HepG2 (cell line): ENCODE data around the gene BCLAF1. TPM values are rescaled to one million over a fixed set of nuclear protein-coding genes. Genes with fewer than 3 reads are reported as not detected.

Source experiments
- ARID5B ChIP-seq: IDR thresholded peaks from 2 replicates; pipeline ENCODE4 v1.4.0; 2020; ENCODE audit warnings: mild to moderate bottlenecking, missing genetic modification reagents
- ASH2L ChIP-seq: fragments of 300-600, 200-600 bp; sonication (generic); IDR thresholded peaks from 2 replicates; pipeline ENCODE4 v1.7.0; 2017; ENCODE audit warnings: low read depth, mild to moderate bottlenecking, moderate library complexity, mixed read lengths, low read length; ENCODE audit not compliant: insufficient read length
- DRAP1 ChIP-seq: IDR thresholded peaks from 2 replicates; pipeline ENCODE4 v1.6.1; 2016; ENCODE audit warnings: missing genetic modification reagents, missing compliant biosample characterization
- FOSL2 ChIP-seq: sonication (generic); formaldehyde crosslinking; IDR thresholded peaks from 2 replicates; pipeline ENCODE4 v1.4.0; 2020; ENCODE audit warnings: missing genetic modification reagents
- FOXA3 ChIP-seq: IDR thresholded peaks from 2 replicates; pipeline ENCODE4 v1.6.1; 2016; ENCODE audit warnings: missing genetic modification reagents, missing compliant biosample characterization
- HIVEP1 ChIP-seq: sonication (generic); formaldehyde crosslinking; IDR thresholded peaks from 2 replicates; pipeline ENCODE4 v1.4.0; 2020; ENCODE audit warnings: mild to moderate bottlenecking, missing genetic modification reagents
- HMGXB4 ChIP-seq, 2 experiments: sonication (generic) in 1 of 2; formaldehyde crosslinking in 1 of 2; IDR thresholded peaks; 2 replicates each; pipeline versions ENCODE4 v1.4.0 to v1.6.1; 2018 to 2020; ENCODE audit warnings: missing genetic modification reagents in 2 of 2, borderline replicate concordance in 1 of 2, low read depth in 1 of 2, mild to moderate bottlenecking in 1 of 2, missing biosample characterization in 1 of 2
- ISX ChIP-seq: sonication (generic); formaldehyde crosslinking; conservative IDR thresholded peaks from 2 replicates; pipeline ENCODE4 v1.5.0; 2020; ENCODE audit warnings: missing genetic modification reagents
- MAX ChIP-seq: IDR thresholded peaks from 2 replicates; pipeline ENCODE4 v1.6.1; 2012; ENCODE audit warnings: inconsistent platforms
- MIXL1 ChIP-seq: IDR thresholded peaks from 2 replicates; pipeline ENCODE4 v1.6.1; 2016
- MYPOP ChIP-seq: sonication (generic); formaldehyde crosslinking; IDR thresholded peaks from 2 replicates; pipeline ENCODE4 v1.8.1; 2023; ENCODE audit warnings: mild to moderate bottlenecking, moderate library complexity, missing genetic modification reagents
- PHF8 ChIP-seq: sonication (generic); formaldehyde crosslinking; IDR thresholded peaks from 2 replicates; pipeline ENCODE4 v1.5.0; 2020; ENCODE audit warnings: missing genetic modification reagents
- SAP130 ChIP-seq: IDR thresholded peaks from 2 replicates; pipeline ENCODE4 v1.6.1; 2016; ENCODE audit warnings: low read depth
- TARDBP ChIP-seq: sonication (generic); formaldehyde crosslinking; IDR thresholded peaks from 2 replicates; pipeline ENCODE4 v1.8.0; 2022; ENCODE audit warnings: mild to moderate bottlenecking, missing genetic modification reagents
- TBX2 ChIP-seq: sonication (generic); formaldehyde crosslinking; IDR thresholded peaks from 2 replicates; pipeline ENCODE4 v1.5.0; 2020; ENCODE audit warnings: missing genetic modification reagents, mild to moderate bottlenecking, borderline replicate concordance
- TEAD3 ChIP-seq: optimal IDR thresholded peaks from 2 replicates; pipeline ENCODE3; 2016; ENCODE audit warnings: borderline replicate concordance
- TERF1 ChIP-seq: sonication (generic); formaldehyde crosslinking; IDR thresholded peaks from 2 replicates; pipeline ENCODE4 v1.8.0; 2022; ENCODE audit warnings: mild to moderate bottlenecking, missing genetic modification reagents, moderate library complexity
- ZNF644 ChIP-seq: IDR thresholded peaks from 2 replicates; pipeline ENCODE4 v1.6.1; 2016; ENCODE audit warnings: low read depth
- ZNF720 ChIP-seq: sonication (generic); formaldehyde crosslinking; IDR thresholded peaks from 2 replicates; pipeline ENCODE4 v1.4.0; 2020; ENCODE audit warnings: missing genetic modification reagents
- ZNF761 ChIP-seq: sonication (generic); formaldehyde crosslinking; conservative IDR thresholded peaks from 2 replicates; pipeline ENCODE4 v1.4.0; 2020; ENCODE audit warnings: mild to moderate bottlenecking, missing genetic modification reagents
- polyA plus RNA-seq, 8 experiments: library from polyadenylated mRNA; depleted of rRNA in 3 of 8; stranded (reverse) in 7 of 8; unstranded in 1 of 8; fragments of >200 nt; fragmentation: Illumina TruSeq in 4 of 8; extraction: Trizol in 4 of 8; gene quantifications; 2 replicates each; pipeline versions ENCODE4 v1.2.1 to v1.2.3, GENCODE V29; 2011 to 2016; ENCODE audit warnings: low read depth in 4 of 8, missing spikeins in 1 of 8, mixed read lengths in 1 of 8; ENCODE audit not compliant: insufficient read depth in 1 of 8
- total RNA-seq, 5 experiments: library from RNA; depleted of rRNA; stranded (reverse); fragments of >200 nt; fragmentation: Illumina TruSeq; extraction: Trizol; gene quantifications; 2 replicates each; pipeline ENCODE4 v1.2.3, GENCODE V29; 2016; ENCODE audit warnings: low read depth in 1 of 5

Gene BCLAF1
- total and polyA plus RNA-seq, 2 of the 13 experiments (the other 11 are each of a cell fraction or from before 2014, with no cell fraction given): 55.3 to 292 TPM

GRCh38 chr6:136226674-136227377 is 62.8 kb downstream of the BCLAF1 start (continued):
- TF ChIP-seq TERF1 (CRISPR knock-in tag): no peak
- TF ChIP-seq PHF8 (CRISPR knock-in tag): peak; percentile 7; the same call in 1 of the 2 replicates
- TF ChIP-seq HIVEP1 (CRISPR knock-in tag): no peak
- TF ChIP-seq FOSL2 (CRISPR knock-in tag): 0 out of 2 replicates have a peak, but pooled peaks have one; percentile 7
- 0 out of 2 replicates have a peak, but pooled peaks have one; percentile 27 for TF ChIP-seq ZNF644
- TF ChIP-seq ASH2L: peak; percentile 20
- TF ChIP-seq TARDBP (CRISPR knock-in tag): peak; percentile 21; the same call in 1 of the 2 replicates
- peak; percentile 23; the same call in 1 of the 2 replicates for TF ChIP-seq MAX
- peak; percentile 35; the same call in 1 of the 2 replicates for TF ChIP-seq MIXL1 (CRISPR knock-in tag)
- no peak for TF ChIP-seq ZNF720 (CRISPR knock-in tag)
- peak; percentile 64 for TF ChIP-seq TEAD3 (CRISPR knock-in tag)
- TF ChIP-seq DRAP1: peak; percentile 19; the same call in 1 of the 2 replicates
- TF ChIP-seq HMGXB4 (CRISPR knock-in tag; IDR thresholded peaks at IDR 0.05; ENCODE audit: borderline replicate concordance in 1 of 2, low read depth in 1 of 2): peak in 1 of 2 experiments; percentile 26; a peak in 1 of 4 replicates
- TF ChIP-seq ISX (CRISPR knock-in tag): no peak
- peak; percentile 29; the same call in 1 of the 2 replicates for TF ChIP-seq ARID5B (CRISPR knock-in tag)
- peak; percentile 5; the same call in 1 of the 2 replicates for TF ChIP-seq MYPOP (CRISPR knock-in tag)
- peak; percentile 57; the same call in 1 of the 2 replicates for TF ChIP-seq TBX2 (CRISPR knock-in tag)
- TF ChIP-seq ZNF761 (CRISPR knock-in tag): 0 out of 2 replicates have a peak, but pooled peaks have one; percentile 52
- TF ChIP-seq FOXA3: peak; percentile 36; the same call in 1 of the 2 replicates
- 0 out of 2 replicates have a peak, but pooled peaks have one; percentile 18 for TF ChIP-seq SAP130 (CRISPR knock-in tag)
